Brain pericyte (primary cell): Measurements from ENCODE around the gene APH1B.

Experiments
- DNase-seq: peaks from one replicate; pipeline ENCODE4 v3.0.0-alpha.2; 2012; ENCODE audit warnings: low read depth, low spot score

APH1B gene

GRCh38 chr15:63353261-63353660, 75.9 kb downstream of the APH1B start:
- DNase-seq = no peak

GRCh38 chr15:63353887-63354286, 76.5 kb downstream of the APH1B start:
- no peak for DNase-seq

DNA sequence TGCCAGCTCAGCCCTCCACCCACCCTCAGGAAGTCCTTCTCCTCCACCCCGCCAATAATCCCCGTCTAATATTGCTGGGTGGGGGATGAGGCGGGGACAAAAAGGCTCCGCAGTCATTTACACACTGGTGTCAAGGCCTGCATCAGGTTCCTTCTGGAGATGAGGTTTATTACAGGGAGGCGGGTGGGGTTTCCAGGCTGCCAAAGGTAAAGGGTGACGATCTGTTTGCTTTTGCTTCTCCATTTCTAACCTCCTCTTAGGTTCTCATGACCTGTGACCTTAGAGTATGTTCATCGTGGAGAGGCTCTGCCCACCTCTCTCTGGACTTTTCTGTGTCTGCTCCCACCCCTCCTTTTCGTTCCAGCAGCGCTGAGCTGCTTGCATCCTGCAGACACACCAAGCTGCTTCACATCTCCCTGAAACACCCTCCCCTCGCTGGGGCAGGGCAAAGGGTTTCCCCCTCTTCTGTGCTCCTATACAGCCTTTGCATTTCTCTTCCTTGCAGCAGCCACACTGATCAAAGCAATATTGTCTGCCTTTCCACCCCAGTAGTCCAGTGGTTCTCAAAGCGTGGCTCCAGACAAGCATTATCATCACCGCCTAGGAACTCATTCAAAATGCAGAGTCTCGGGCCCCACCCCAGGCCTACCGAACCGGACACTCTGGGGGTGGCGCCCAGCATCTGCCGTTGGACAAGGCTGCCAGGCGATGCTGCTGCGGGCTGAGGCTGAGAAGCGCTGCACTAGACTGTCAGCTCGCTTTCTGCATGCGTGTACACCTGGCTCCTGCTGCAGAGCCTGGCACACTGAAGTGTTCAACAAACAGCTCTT, 77.6 kb downstream of the APH1B start:
- no peak for DNase-seq

DNA sequence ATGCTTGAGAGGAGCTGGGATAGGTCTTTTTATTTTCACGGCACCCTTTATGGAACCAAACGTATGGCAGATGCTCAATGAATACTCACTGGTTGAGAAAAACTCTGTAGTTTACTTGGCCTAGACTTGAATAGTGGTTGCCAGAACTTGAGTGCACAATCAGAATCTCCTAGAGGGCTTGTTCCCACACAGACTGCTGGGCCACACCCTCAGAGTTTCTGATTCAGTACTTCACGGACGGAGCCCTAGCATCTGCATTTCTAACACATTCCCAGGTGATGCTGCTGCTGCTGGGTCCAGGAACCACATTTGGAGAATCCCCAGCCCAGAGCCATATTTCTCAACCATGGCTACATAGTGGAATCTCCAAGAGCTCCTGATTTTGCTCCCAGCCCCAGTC, 79.7 kb downstream of the APH1B start:
- DNase-seq = no peak

GRCh38 chr15:63357731-63358130, 80.3 kb downstream of the APH1B start:
- no peak for DNase-seq

DNA sequence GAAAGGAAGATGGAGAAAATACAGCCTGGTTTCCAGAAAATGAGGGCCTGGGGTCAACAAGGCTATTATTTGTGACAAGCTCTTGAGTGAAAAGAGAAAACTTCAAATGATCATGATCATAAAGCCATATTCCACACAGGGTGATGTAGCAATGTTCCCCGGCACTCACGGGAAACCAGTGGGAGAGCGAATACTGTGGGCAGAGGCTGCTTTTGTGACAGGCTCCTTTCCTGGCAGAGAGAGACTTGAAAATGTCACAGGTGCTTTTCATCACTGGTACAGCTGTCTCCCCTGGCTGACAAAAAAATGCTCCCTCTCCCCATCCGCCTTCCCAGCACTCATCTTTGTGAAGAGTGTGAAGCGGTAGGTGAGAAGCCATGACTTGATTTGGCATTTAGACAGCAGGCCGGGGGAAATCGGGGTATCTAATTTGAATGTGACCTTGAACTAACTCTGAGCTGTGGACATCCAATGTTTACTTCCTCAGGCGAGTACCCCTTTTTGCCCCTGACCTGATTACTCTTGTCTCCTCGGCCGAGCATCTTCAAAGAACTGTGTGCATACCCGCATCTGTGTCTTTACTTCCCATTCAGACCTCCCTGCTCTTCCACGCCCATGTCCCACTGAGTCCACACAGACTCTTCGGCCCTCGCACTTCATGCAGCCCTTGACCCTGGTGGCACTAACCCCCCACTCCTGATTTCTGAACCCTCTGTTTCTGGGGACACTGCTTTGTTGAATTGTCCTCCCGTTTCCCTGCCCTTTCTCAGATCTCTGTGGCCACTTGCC, 81.0 kb downstream of the APH1B start:
- no peak for DNase-seq
